Heart right ventricle (tissue), 16 donors: Measurements from ENCODE around the gene UGT1A7. TPM values are rescaled to one million over a fixed set of nuclear protein-coding genes. Genes with fewer than 3 reads are reported as not detected.

ENCODE experiments used
- ATAC-seq, 8 donors: fragments of 200-7000 bp; cut with Tn5 transposase; one replicate each; pipeline ENCODE4 v1.9.1; 2020; ENCODE audit warnings: mild to moderate bottlenecking in 8 of 8, moderate library complexity in 8 of 8, moderate number of reproducible peaks in 1 of 8
- DNase-seq, 2 donors: peaks; one replicate each; pipeline ENCODE4 v3.0.0-alpha.2; 2020
- H3K27ac ChIP-seq, 10 donors: fragments of 200-600 bp; sonication (generic) in 2 of 10; one replicate each; pipeline versions ENCODE4 v1.5.0 to v1.8.0; 2020 to 2022; ENCODE audit warnings: mild to moderate bottlenecking in 3 of 10
- H3K27me3 ChIP-seq, 7 donors: fragments of 200-600 bp; one replicate each; pipeline ENCODE4 v1.8.0; 2021 to 2022; ENCODE audit warnings: mild to moderate bottlenecking in 2 of 7
- H3K36me3 ChIP-seq, 9 donors: fragments of 200-600 bp; sonication (generic) in 1 of 9; one replicate each; pipeline versions ENCODE4 v1.5.0 to v1.8.0; 2020 to 2022; ENCODE audit warnings: mild to moderate bottlenecking in 2 of 9
- H3K4me1 ChIP-seq, 9 donors: fragments of 200-600 bp; sonication (generic) in 1 of 9; one replicate each; pipeline versions ENCODE4 v1.5.0 to v1.8.0; 2020 to 2022; ENCODE audit warnings: mild to moderate bottlenecking in 4 of 9
- H3K4me3 ChIP-seq, 10 donors: fragments of 200-600 bp; sonication (generic) in 2 of 10; one replicate each; pipeline versions ENCODE4 v1.5.0 to v1.8.0; 2020 to 2022; ENCODE audit warnings: mild to moderate bottlenecking in 7 of 10, moderate library complexity in 2 of 10
- H3K9me3 ChIP-seq, 11 donors: fragments of 200-600 bp in 10 of 11; sonication (generic) in 2 of 11; one replicate each; pipeline versions ENCODE4 v1.5.0 to v1.8.0; 2013 to 2022; ENCODE audit warnings: mild to moderate bottlenecking in 2 of 11, control low read depth in 1 of 11, moderate library complexity in 1 of 11
- WGBS, 2 donors: extraction: QIAGEN DNeasy Blood & Tissue Kit; methylation state at CpG; one replicate each; pipeline ENCODE4 v1.1.7; 2013; ENCODE audit warnings: inconsistent platforms in 1 of 2; 5-methylcytosine and 5-hydroxymethylcytosine counted together
- intact Hi-C, 10 donors: fragments of 100-400 bp; cut with DNase I; formaldehyde crosslinking; loops; one replicate each; pipeline versions ENCODE4 v1.11.1 to v1.14.2; 2022
- polyA plus RNA-seq, 2 donors: library from polyadenylated mRNA; stranded (reverse); fragments of 200-250 nt; gene quantifications; one replicate each; pipeline ENCODE4 v1.2.3, GENCODE V29; 2013
- total RNA-seq, 10 donors: library from RNA; stranded (reverse); fragmentation: NEBNext Ultra II Directional in 3 of 10; extraction: Animal tissue kit (Norgen Biotek cat#: 25700) in 3 of 10; gene quantifications; one replicate each; pipeline versions ENCODE4 v1.2.1 to v1.2.4, GENCODE V29; 2021 to 2023
- TF ChIP-seq, protein P1 (sequence below), 9 donors: fragments of 200-600 bp; sonication (generic) in 2 of 9; IDR thresholded peaks; one replicate each; pipeline versions ENCODE4 v1.5.0 to v1.8.0; 2021 to 2022; ENCODE audit warnings: antibody characterized with exemption in 9 of 9, mild to moderate bottlenecking in 5 of 9, moderate library complexity in 1 of 9
- donor health status: Arrhythmogenic right ventricular cardiomyopathy.
- donor health status: ischemic (EF 13 %, LVEDD 7.1; RV severe dilation, severe dysfunction).
- donor health status: healthy with polysubstance abuse.
- donor health status: DM: no; HTN: yes; CAD: no.
- donor health status: DM: no; HTN: no; CAD: no.
- donor health status: ischemic (EF 25% LVEDD 6.9; RV normal size, moderate dysfunction).
- donor health status: ischemic (EF 25% LVEDD 5.7; RV mildly dilated, moderate dysfunction).
- donor health status: healthy.
- donor health status: DM: yes; HTN: yes; CAD: no.
- donor health status: Ischemic cardiomyopathy.
- donor health status: ischemic (EF 35%, LVEDD 5.7; RV mildly dilated, moderate dysfunction).
- donor health status: nonischemic (EF 11% LVEDD 7.7; RV severe dilation, severe dysfunction).
- donor health status: DM: yes; HTN: yes; CAD: no.
- donor health status: PGD.
- donor health status: ischemic (EF 29% LVEDD 5.4; RV normal size, mild dysfunction).
- donor health status: nonischemic (EF 23%, LVEDD 6.1; RV moderate dilation, normal function).

UGT1A7 gene
- total and polyA plus RNA-seq, 12 donors = 0.01 TPM; not detected in 11

GRCh38 chr2:233671290-233672161, 10.2 kb upstream of the UGT1A7 start, which contains the start of gene UGT1A9:
UGT1A9 (plus strand) TSS chr2:233671898; CDS start chr2:233671935, 37 bp downstream.
- no peaks in the 10 kb centered on the region for H3K4me1 ChIP-seq
- no peaks in the 10 kb centered on the region for H3K36me3 ChIP-seq
- intact Hi-C loops = no loop called here
- ATAC-seq (no peak), DNase-seq (no peak)
- no peaks in the 10 kb centered on the region for H3K9me3 ChIP-seq
- no peak within 1 kb of the TSS for H3K27ac ChIP-seq
- H3K4me3 ChIP-seq = no peak within 1 kb of the TSS
- TF ChIP-seq, protein P1, sequence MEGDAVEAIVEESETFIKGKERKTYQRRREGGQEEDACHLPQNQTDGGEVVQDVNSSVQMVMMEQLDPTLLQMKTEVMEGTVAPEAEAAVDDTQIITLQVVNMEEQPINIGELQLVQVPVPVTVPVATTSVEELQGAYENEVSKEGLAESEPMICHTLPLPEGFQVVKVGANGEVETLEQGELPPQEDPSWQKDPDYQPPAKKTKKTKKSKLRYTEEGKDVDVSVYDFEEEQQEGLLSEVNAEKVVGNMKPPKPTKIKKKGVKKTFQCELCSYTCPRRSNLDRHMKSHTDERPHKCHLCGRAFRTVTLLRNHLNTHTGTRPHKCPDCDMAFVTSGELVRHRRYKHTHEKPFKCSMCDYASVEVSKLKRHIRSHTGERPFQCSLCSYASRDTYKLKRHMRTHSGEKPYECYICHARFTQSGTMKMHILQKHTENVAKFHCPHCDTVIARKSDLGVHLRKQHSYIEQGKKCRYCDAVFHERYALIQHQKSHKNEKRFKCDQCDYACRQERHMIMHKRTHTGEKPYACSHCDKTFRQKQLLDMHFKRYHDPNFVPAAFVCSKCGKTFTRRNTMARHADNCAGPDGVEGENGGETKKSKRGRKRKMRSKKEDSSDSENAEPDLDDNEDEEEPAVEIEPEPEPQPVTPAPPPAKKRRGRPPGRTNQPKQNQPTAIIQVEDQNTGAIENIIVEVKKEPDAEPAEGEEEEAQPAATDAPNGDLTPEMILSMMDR (IDR thresholded peaks at IDR 0.05) = no peak
- 80 to 81% methylated on average over 5 of the region's 5 CpGs for WGBS, 2 donors
- H3K27me3 ChIP-seq = peaks cover 0 to 12% (median 0%) of the 10 kb centered on the region in 7 donors

DNA sequence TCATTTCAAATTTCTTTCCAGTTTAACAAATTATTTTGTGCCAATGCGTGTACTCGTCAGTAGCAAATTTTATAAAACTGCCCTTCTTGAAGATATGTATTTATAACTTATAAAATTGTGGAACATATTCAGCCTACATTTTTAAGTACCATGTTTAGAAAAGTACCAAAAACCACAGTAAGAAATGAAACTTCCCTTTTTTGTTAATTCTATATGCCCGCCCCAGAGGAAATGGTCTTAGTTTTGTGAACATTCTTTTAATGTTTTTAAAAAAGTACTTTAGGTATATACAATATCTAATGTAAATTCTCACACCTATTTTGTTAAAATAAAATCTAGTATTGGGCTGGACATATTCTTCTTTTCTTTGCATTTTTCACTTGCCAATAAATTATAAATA, 8.8 kb upstream of the UGT1A7 start:
- WGBS, 2 donors = 69 to 92% methylated on average over 3 of the region's 3 CpGs
- TF ChIP-seq, protein P1 (IDR thresholded peaks at IDR 0.05) = no peak
- ATAC-seq (no peak), DNase-seq (no peak)
- H3K4me3 ChIP-seq = no peak overlapping the region
- H3K36me3 ChIP-seq = no peaks in the 10 kb centered on the region
- intact Hi-C loops = no loop called here
- H3K27me3 ChIP-seq = peaks cover 0 to 22% (median 0%) of the 10 kb centered on the region in 7 donors
- no peaks in the 10 kb centered on the region for H3K9me3 ChIP-seq
- H3K4me1 ChIP-seq = no peaks in the 10 kb centered on the region
- H3K27ac ChIP-seq = no peak overlapping the region

DNA sequence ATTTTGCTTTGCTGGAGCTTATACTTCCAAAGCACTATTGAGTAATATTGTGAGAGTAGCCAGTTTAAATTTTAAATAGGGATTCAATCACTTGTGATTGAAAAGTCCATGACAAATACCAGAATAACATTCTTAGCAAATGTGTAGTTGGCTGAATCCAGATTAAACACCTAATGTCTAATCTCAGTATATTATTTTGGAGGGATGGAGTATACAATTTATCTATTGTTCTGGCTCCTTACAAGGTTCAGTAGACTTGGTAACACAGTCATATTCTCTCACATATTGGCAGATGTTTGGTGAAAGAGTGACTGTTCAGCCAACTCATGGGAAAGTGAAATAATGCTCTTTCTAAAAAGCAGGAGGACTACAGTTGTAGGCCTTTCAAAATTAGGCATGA, 7.8 kb upstream of the UGT1A7 start:
- Histone ChIP-seq H3K27me3 (peaks cover 0 to 22% (median 0%) of the 10 kb centered on the region in 7 donors), H3K36me3 (no peaks in the 10 kb centered on the region), H3K4me1 (no peaks in the 10 kb centered on the region), H3K4me3 (no peak overlapping the region), H3K27ac (no peak overlapping the region), H3K9me3 (no peaks in the 10 kb centered on the region)
- TF ChIP-seq, protein P1 (IDR thresholded peaks at IDR 0.05) = no peak
- ATAC-seq = no peak
- no peak for DNase-seq
- intact Hi-C loops = no loop called here

DNA sequence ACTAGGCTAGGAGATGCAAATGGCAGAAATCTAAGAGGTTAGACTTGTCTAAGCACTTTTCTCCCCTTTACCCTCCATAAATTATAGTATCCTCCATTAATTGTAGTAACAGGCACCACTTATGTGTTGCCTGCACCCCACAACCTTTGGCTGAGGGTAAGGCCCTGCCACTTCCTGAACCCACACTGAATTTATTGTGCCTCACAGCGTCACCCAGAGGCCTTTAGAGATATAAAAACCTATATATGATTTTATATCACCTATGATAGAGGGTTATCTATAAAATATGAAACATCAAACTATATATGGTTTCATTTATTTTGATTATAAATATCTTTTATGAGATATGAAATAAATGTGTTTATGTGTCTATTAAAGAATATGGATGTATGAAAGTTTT, 7.4 kb upstream of the UGT1A7 start:
- Histone ChIP-seq H3K27ac (no peak overlapping the region), H3K9me3 (no peaks in the 10 kb centered on the region), H3K4me3 (no peak overlapping the region), H3K36me3 (no peaks in the 10 kb centered on the region), H3K4me1 (no peaks in the 10 kb centered on the region), H3K27me3 (peaks cover 0 to 25% (median 0%) of the 10 kb centered on the region in 7 donors)
- TF ChIP-seq, protein P1 (IDR thresholded peaks at IDR 0.05) = no peak
- ATAC-seq = no peak
- WGBS, 2 donors = 44 to 48% methylated on average over 1 of the region's 1 CpG
- intact Hi-C loops = no loop called here
- no peak for DNase-seq
